Right forelimb (tissue), 1 donor: ENCODE measurements around the gene SKI.
A peak's percentile ranks its signal among the peaks of the same experiment; 100 is the strongest.

ENCODE experiments used
- DNase-seq: peaks from one replicate; pipeline ENCODE4 v3.0.0-alpha.2; 2018

Gene SKI

DNA sequence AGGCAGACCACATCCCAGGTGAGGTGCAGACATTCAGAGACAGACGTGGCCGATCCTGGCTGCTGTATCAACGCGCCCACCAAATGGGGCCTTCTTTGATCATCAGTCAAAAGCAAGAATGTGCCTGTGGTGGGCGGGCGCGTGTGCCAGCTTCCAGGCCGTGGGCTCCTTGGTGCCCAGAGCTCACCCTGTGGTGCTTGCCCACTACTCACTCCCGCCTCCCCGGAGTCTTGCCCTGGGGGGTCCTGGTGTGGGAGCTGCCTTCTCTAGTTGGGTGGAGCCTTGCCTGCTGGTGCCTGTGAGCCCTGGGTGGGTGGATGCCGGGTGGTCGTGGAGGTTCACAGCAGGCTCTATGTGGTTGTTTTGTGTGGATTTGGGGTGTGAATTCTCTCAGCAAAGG, 70.6 kb downstream of the SKI start:
- no peak for DNase-seq

DNA sequence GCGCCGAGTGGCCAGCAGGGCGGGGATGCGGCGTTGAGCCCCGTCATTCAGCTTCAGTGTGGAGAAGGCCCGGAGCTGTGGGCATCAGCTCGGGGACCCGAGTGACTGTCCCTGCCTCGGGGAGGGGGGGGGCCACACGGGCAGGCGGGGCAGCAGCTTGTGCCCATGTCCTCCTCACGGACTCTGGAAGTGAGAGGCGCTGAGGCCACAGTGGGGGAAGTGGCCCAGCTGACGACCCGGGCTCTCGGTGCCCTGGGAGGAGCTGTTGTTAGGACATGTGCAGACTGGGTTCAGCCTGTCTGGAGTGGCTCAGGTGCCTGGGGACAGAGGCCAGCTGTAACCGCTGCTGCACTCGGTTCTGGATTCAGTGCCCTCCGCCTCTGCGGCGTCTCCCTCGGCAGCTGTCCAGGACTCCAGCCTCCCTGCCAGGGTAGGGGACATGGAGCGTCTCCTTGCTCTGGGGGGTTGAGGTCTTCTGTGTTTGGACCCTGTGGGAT, 71.1 kb downstream of the SKI start:
- no peak for DNase-seq

DNA sequence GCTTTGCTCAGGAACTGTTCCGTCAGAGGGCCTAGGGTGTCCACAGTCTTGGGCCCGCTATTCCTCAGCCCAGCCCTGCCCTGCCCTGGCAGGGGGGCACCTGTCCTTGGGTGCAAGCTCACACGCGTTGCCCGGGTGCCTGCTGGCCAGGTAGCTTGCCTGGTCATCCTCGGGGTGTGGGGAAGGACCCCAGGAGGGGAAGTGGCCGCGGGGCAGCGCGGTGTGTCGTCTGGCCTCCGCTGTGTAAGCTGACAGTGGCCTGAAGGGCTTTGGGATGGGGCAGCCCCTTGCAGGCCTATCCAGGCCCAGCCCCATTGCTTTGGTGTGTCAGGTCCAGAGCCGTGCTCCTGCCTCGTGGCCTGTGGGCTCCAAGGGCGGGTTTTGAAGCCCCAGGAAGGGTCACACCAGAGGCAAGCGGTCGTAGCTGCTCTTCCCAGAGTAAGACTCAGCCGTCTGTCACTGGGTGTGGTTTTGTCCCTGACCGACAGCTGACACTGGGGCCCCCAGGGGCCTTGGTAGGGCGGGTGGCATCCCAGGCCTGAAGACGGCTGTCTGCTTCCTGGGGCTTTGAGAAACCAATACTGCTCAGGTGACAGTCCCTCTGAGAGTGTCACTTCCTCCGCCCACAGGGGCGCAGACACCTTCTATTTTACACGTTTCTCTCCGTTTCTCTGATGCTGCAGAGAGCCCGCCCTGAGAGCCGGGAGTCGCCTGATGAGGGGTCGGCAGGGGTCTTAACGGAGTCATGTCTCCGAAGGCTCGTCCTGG, 72.1 kb downstream of the SKI start:
- no peak for DNase-seq

DNA sequence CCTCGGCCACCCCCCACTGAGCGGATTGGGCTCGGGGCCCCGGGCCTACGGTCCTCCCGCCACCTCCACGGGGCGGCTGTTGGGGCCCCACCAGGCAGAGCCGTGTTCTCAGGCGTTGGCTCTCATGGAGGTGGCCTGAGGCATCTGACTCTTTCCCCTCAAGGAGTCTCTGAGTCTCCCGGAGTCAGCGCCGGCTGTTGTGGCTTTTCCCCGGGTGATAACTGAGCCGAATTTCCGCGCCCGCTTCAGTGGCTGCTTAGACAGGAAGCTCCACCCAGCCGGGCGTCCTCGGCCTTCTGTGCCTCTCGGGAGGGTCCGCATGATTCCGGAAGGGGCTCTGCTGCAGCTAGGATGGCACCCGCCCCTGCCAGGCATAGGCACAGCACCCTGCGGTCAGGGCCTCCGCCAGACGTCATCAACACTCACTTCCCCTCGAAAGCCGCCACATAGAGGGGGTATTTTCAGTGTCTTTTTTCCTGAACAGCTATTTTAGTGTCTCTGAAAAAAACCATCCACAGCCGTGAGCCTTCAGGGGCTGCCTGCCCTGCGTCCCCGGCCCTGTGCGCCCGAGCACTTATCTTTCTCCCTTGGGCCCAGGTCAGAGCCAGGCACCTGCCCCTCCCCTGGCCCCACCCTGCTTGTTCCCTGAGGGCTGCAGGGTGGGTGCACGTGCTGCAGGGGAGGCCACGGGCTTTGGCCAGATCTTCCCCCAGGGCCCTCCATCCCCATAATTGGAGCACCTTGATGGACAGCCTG, 72.9 kb downstream of the SKI start:
- DNase-seq, result peak; percentile 76

DNA sequence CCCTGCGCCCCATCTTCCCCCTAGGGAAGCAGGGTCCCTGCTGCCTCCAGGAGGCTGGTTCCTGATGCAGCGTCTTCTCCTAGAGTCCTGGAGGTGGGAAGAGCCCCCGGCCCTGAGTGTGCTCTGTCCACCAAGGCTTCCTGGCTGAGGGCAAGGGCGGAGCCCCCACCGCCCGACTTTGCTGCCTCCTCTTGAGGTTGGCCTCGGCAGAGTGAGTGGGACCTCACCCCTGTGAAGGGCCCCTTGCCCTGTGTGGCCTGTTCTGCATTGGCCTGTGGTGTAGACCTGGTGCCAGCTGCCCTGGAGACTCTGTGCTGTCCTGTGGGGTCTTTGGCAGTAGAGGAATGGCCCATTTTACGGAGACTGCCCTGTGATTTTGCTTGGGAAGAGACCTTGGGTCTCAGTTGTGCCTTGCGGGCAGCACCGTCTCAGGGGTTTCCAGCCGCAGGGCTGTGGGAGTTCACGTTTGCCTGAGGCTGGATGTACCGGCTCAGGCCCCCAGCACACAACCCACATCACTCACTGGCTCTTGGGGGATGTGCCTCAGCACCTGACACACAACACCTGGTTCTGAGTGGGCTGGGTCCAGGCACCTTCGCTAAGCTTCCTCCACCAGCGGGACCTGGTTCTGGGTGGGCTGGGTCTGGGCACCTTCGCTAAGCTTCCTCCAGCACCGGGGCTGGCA, 73.6 kb downstream of the SKI start:
- DNase-seq, result no peak

DNA sequence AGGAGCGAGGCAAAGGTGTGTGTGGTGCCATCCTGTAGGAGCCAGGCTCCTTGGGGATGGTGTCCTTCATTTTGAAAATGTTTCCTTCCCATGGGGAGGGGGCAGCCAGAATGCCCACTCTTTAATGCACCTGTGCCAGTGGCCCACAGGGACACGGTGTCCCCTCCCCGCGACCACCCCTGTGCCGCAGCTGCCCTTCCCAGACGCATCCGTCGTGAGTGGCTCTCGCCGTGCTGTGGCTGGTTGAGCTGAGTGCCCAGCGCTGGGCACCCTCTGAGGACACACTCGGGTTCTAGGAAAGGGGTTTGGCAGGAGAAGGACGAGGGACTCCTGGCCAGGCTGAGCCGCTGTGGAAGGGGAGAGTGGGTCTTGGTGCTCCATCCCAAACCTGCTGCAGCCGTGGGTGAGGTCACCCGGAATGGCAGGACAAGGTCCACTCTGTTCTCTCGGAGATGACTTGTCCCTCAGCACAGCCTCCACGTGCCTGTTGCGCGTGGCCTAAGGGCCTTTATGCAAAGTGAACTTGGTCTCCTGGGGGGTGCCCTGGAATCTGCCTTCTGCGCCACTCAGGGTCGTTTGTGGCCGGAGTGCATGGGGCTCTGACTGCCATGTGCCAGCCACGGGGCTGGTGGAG, 74.3 kb downstream of the SKI start:
- no peak for DNase-seq

DNA sequence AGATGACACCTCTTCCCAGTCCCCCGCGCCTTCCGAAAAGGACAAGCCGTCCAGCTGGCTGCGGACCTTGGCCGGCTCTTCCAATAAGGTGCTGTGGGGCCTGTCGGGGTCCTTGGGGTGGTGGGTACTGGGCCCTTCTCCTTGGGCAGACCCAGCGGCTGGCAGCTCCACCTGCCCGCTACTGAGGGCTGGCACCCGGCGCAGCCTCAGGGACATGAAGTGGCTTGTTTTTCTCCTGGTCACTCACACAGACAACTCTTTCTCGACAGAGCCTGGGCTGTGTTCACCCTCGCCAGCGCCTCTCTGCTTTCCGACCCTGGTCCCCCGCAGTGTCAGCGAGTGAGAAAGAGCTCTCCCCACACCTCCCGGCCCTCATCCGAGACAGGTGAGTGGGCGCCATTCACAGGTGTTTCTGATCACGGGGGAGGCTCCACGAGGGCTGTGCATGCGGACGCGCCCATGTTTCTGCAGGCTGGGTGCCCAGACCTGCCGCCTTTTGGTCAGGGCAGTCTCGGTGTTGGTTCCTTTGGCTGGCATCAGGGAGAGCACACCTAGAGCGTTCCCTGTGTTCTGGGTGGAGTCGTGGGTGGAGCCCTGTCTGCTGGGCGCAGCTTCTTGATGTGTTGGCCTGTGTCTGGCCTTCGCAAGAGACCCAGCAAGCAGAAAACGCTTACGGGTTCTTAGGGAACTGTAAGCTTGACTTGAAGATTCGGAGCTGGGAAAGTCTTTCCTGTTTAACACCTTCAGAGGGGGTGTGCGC, 75.1 kb downstream of the SKI start:
- no peak for DNase-seq

DNA sequence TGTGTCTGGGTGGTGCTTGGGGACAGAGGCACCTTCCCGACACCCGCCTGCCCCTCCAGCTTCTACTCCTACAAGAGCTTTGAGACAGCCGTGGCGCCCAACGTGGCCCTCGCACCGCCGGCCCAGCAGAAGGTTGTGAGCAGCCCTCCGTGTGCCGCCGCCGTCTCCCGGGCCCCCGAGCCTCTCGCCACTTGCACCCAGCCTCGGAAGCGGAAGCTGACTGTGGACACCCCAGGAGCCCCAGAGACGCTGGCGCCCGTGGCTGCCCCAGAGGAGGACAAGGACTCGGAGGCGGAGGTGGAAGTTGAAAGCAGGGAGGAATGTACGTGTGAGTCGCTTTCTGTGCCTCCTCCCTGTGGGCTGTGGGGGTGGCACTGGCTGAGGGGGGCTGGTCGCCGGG, 75.7 kb downstream of the SKI start:
- DNase-seq, result no peak

DNA sequence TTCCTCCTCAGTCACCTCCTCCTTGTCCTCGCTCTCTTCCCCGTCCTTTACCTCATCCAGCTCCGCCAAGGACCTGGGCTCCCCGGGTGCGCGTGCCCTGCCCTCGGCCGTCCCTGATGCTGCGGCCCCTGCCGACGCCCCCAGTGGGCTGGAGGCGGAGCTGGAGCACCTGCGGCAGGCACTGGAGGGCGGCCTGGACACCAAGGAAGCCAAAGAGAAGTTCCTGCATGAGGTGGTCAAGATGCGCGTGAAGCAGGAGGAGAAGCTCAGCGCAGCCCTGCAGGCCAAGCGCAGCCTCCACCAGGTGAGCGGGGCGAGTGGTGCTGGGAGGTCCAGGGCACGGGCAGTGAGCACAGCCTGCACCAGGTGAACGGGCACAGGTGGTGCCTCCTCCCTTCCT, 76.2 kb downstream of the SKI start:
- DNase-seq, result no peak

DNA sequence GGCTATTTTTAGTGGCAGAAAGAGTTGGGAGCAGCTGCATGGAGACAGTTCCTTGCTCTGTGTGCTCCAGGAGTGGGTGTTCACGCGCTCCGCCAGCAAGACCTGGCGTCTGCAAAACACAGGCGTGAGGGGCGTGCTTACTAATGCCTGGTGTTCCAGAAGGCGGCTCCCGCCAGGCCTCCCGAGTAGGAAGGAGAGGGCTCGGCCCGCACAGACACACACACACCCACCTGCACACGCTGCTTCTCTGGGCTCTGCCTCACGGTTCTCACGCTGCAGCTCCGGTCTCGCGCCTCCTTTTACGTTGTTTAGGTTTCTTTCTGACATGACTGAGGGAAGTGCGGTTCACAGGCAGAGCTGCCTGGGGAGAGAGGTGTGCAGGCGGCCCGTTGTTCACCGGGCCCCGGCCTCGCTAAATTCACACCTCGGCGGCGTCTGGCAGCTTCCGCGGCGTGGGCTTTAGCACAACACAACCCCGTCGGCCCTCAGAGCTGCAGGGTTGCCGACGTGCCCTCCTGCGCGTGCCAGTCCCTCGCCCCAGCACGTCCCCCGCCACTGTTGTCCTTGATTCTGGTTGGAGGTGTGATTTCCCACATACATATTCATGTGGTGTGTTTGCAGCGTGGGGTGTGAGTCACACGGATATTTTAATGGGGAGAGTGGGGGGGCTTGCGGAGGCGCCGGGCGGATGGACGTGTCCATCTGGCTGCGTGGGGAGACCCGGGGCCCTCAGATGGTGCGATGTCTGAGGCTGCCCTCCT, 77.0 kb downstream of the SKI start:
- DNase-seq, result peak; percentile 70

DNA sequence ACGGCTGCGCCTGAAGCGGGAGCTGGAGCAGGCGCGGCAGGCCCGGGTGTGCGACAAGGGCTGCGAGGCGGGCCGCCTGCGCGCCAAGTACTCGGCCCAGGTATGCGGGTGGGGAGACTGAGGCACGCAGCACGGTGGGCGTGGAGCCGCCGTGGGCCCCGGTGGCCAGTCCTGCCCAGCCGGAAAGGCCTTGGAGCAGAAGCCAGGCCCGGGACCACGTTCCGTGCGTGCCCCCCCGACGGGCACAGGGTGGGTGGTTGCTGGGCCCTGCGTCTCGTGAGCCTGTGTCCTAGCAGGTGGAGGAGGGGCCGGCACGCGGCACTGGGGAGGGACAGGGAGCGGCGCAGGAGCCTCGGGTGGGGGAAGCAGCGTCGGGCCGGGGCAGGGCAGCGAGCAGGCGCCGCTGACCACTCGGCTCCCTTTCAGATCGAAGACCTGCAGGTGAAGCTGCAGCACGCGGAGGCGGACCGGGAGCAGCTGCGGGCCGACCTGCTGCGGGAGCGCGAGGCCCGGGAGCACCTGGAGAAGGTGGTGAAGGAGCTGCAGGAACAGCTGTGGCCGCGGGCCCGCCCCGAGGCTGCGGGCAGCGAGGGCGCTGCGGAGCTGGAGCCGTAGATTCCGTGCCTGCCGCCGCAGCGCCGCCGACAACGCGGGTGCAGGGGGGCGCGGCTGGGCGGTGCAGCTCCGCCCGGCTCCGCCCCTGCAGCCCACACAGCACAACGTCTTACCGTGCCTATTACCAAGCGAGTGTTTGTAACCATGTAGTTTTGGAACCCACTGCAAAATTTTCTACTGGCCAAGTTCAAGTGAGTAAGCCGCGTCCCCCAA, 78.2 kb downstream of the SKI start:
- DNase-seq, result no peak

DNA sequence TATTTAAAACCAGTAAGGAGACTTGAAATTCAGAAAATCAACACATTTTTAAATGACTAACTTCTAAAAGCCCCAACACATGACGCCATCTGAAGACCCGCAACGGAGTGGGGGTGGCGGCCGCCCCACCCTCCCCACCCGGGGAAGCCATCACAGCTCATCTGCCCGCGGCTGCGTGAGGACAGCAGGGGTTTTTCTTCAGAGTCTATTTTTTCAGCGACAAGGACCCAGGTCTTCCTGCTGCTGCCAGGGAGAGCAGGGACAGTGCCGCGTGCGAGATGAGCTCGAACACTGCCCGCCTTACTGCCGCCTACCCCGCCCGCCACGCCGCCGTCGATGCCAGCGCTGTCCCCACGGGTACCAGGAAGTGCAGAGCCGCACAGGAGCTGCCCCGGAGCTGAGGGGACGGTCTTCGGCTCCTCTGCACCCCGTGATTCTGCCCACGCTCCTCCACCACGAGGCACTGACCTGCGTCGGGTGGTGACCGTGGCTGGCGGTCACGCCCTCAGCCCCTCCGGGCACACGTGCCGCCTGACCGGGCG, 79.0 kb downstream of the SKI start:
- DNase-seq, result no peak

DNA sequence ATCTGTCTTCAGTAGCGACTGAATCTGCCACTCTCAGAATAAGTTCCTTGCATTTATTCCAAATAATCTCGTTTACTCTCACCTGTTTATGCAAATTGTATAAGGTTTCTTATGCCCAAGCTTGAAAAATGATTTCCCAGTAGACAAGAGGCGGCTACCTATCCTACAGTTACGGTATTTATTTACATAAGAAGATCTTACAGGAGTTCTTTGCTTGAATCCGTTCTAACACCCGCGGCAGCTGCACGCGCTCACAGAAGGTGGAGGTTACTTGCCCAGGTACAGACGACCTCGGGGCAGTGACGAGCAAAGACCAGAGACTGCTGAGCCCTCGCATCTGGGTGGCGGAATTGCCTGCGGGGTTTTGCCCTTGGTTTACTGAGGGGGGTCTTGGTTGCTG, 79.9 kb downstream of the SKI start:
- no peak for DNase-seq

DNA sequence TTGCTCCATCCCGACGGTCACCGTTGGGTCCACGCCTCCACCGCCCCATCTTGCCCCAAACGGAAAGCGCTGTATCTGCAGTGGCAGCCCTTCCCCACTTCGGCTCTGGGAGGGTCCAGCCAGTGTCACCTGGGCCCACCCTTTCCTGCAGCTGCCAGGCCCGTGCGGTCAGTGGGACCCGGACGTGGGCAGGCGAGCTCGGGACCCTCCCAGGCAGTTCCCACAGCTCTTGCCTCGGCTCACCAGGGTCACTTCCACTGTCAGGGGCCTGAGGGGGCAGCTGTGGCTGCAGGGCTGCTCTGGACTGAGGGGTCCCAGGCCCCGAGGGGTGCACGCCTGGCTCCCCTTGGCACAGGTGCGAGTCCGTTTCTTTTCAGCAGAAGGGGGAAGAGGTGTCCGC, 80.7 kb downstream of the SKI start:
- no peak for DNase-seq

DNA sequence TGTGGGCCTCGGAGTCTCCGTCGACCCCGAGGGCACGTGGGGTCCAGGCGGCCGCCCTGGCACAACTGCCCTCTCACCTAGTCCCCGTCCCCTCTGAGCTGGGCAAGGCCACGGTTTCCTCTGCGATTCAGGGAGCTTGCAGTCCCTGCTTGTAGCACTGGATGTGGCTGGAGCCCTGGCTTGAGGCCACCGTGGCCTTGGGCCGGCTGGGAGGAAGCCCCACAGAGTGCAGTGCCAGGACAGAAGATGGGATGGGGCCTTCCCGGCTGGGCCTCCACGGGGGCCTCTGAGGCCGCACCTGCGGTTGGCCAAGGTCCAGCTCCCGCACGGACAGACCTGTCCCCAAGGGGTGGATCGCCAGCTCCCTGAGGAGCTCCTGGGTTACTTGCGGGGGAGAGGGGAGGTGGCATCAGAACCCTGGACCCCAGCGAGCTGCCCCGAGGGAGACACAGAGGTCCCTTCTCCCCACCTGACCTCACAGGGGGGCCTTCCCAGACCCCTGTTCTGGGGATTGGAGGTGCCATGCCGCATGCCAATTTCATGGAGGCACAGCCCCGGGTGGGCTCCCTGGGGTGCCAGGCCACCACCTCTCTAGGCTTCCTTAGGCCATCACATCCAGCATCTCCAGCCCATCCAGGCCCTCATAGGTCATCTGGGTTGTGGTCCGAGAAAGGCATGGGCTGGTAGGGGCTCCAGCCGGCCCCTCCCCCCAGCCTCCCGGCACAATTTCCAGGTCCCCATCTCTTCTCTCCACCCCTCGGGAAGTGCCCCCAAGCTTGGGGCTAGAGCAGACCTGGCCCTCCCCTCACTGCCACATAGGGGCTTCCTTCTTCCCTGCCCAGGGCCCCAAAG, 82.4 kb downstream of the SKI start:
- DNase-seq, result no peak

DNA sequence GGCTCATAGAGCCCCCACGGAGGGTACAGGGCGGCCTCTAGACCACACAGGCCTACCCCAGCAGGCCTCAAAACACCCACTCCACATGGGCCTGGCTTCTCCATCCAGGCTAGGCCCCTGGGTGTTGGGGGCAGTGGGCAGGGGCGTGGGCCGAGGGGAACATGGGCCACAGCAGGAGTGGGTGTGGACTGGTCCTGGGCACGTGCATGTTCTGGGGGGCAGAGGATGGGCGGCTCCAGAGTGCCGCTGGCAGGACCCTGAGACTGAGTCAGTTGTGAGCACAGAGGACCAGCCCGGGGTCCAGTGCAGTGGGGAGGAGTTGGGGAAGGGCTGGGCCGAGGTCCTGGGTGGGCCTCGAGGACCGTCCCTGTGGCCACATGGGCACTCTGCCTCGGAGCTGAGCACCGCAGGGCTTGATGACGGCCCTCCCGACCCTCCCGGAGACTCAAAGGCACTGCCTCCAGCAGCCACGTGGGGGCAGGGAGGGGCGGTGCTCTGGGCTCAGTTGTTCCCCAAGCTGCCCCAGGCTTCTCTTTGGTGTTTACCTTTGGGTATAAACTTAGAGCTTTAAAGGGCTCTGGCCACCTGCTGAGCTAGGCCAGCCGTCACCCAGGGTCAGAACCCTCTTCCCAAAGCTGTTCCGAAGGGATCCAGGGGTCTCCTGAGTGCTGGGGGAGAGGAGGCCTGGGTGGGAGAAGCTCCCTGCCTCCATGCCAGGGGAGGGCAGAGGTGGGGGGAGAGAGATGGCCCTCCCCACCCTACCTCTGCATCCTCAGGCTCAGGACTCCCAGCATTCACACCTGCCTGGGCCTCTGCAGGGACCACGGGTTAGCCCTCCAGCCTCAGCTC, 83.3 kb downstream of the SKI start:
- peak; percentile 74 for DNase-seq

DNA sequence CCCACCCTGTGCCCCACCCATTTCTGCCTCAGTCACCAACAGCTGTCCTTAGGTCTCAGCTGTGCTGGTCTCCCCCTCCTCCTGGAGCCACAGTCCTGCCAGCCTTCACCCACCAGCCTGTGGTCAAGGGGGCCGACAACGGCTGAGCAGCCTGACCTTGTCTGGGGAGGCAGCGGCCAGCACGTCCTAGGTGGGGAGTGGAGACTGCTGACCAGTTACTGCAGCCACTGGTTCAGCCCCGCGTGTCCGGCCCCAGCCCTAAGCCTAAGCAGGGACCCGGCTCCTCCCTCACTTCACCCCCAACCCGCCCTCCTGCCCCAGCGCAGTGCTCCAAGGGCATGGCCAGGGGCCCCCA, 84.0 kb downstream of the SKI start:
- no peak for DNase-seq

DNA sequence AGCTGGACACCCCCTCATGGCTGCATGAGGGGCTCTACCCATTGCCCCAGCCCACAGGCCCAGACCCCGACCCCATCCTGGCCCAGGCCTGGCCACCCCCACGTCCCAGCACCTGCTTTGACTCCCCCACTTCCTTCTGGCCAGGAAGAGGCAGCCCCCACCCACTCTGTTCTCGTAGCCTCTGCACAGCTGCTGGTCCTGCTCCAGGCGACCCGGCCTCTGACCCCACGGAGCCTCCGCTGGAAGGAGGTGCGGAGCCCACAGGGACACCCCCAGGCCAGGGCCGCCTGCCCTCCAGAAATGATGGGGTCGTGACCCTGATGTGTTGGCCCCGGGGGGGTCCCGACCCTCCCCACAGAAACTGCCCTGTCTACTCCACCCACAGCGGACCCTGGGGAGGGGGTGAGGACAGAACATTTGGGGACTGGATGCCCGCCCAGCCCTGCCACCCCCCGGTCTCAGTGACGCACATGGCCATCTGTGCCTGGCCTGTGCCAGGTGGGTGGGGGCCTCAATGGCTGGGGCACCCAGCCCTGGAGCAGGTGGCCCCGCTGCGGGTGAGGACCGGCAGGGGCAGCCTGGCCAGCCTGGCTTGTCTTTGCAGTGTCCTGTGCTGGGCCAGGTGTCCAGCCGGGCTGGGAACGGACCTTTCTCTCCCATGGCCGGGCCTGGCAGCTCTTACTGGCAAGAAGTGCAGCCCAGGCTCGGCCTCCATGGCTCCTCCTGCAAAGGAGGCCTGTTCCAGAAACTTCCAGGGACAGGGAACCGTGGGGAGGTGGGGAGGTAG, 84.6 kb downstream of the SKI start:
- DNase-seq, result peak; percentile 77
